Measurements from ENCODE around the gene RHO.
"Not testable (repeated sequence)": the region's sequence is repeated elsewhere in the genome, so short reads cannot be mapped to it uniquely, and the experiment has no call there.

Gene RHO

DNA sequence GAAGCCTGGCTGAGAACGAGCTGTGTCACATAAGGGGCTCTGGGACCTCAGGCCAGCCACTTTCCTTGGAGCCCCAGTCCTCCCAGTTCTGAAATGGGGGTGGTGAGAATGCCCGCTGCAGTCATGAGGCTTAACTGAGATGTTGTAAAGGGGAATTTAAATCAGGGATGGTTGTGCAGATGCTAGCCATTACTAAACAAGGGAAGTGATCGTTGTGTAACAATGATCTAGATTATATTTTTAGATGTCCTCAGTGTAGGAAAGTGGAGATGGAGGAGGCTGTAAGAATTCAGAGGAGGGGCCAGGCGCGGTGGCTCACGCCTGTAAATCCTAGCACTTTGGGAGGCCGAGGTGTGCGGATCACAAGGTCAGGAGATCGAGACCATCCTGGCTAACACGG lies 39.2 kb upstream of the RHO start:
- not testable (repeated sequence) for H3K4me3 ChIP-seq (ENCODE audit: low read depth, low read length); H3K79me2 ChIP-seq (ENCODE audit: control insufficient read depth, insufficient read depth, low read length, unreplicated experiment); H2AFZ ChIP-seq (ENCODE audit: low read length, unreplicated experiment); H3K27me3 ChIP-seq (ENCODE audit: insufficient read depth, low read length); H3K36me3 ChIP-seq (ENCODE audit: insufficient read depth, low read length); H3K27ac ChIP-seq (ENCODE audit: low read depth, low read length)
- H3K4me1 ChIP-seq (ENCODE audit: control insufficient read depth, insufficient read depth, low read length, unreplicated experiment): peaks cover 41% of the 10 kb centered on the region

- Histone ChIP-seq H3K27me3 (ENCODE audit: insufficient read depth, low read length) (no peaks in the 10 kb centered on the region), H3K27ac (ENCODE audit: low read depth, low read length) (peak overlapping the region; percentile 61; the same call in 1 of the 2 replicates), H2AFZ (ENCODE audit: low read length, unreplicated experiment) (no peak overlapping the region), H3K4me1 (ENCODE audit: control insufficient read depth, insufficient read depth, low read length, unreplicated experiment) (peaks cover 43% of the 10 kb centered on the region), H3K79me2 (ENCODE audit: control insufficient read depth, insufficient read depth, low read length, unreplicated experiment) (no peaks in the 10 kb centered on the region), H3K36me3 (ENCODE audit: insufficient read depth, low read length) (no peaks in the 10 kb centered on the region), H3K4me3 (ENCODE audit: low read depth, low read length) (no peak overlapping the region)
These were observed 38.2 kb upstream of the RHO start for GRCh38 chr3:129490273-129490675.

GRCh38 chr3:129491077-129491476 lies 37.4 kb upstream of the RHO start:
- peaks cover 40% of the 10 kb centered on the region for H3K4me1 ChIP-seq (ENCODE audit: control insufficient read depth, insufficient read depth, low read length, unreplicated experiment)
- not testable (repeated sequence) for H2AFZ ChIP-seq (ENCODE audit: low read length, unreplicated experiment)

DNA sequence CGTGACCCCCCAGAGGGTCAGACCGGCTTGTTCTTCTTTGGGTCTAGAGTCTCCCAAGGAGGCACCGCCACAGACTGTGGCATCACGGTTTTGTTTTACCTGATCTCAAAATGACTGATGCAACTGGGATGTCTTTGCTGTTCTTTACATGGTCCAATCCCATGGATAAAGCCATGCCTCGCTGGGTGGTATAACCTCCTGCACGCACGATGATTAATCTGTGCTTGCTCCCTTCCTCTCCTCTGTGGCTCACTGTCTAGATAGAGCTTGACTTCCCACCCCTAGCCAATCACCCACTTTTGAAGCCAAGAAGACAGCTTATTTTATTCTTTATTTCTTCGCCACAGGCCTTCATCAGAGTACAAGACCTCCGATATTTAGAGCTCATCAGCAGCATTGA lies 36.6 kb upstream of the RHO start:
- peaks cover 32% of the 10 kb centered on the region for H3K4me1 ChIP-seq (ENCODE audit: control insufficient read depth, insufficient read depth, low read length, unreplicated experiment)
- no peak overlapping the region for H3K4me3 ChIP-seq (ENCODE audit: low read depth, low read length)
- no peaks in the 10 kb centered on the region for H3K79me2 ChIP-seq (ENCODE audit: control insufficient read depth, insufficient read depth, low read length, unreplicated experiment)
- no peaks in the 10 kb centered on the region for H3K36me3 ChIP-seq (ENCODE audit: insufficient read depth, low read length)
- no peaks in the 10 kb centered on the region for H3K27me3 ChIP-seq (ENCODE audit: insufficient read depth, low read length)
- H2AFZ ChIP-seq (ENCODE audit: low read length, unreplicated experiment): no peak overlapping the region
- H3K27ac ChIP-seq (ENCODE audit: low read depth, low read length): no peak overlapping the region

More at GRCh38 chr3:129491077-129491476, 37.4 kb upstream of the RHO start:
- H3K79me2 ChIP-seq (ENCODE audit: control insufficient read depth, insufficient read depth, low read length, unreplicated experiment); H3K36me3 ChIP-seq (ENCODE audit: insufficient read depth, low read length); H3K27me3 ChIP-seq (ENCODE audit: insufficient read depth, low read length); H3K4me3 ChIP-seq (ENCODE audit: low read depth, low read length): not testable (repeated sequence)
- 0 out of 2 replicates have a peak overlapping the region, but pooled peaks have one; percentile 61 for H3K27ac ChIP-seq (ENCODE audit: low read depth, low read length)

- H3K79me2 ChIP-seq (ENCODE audit: control insufficient read depth, insufficient read depth, low read length, unreplicated experiment): no peaks in the 10 kb centered on the region
- H3K4me3 ChIP-seq (ENCODE audit: low read depth, low read length): no peak overlapping the region
- no peaks in the 10 kb centered on the region for H3K36me3 ChIP-seq (ENCODE audit: insufficient read depth, low read length)
- no peaks in the 10 kb centered on the region for H3K27me3 ChIP-seq (ENCODE audit: insufficient read depth, low read length)
- no peak overlapping the region for H2AFZ ChIP-seq (ENCODE audit: low read length, unreplicated experiment)
- H3K27ac ChIP-seq (ENCODE audit: low read depth, low read length): no peak overlapping the region
- peaks cover 23% of the 10 kb centered on the region for H3K4me1 ChIP-seq (ENCODE audit: control insufficient read depth, insufficient read depth, low read length, unreplicated experiment)
These were observed 35.7 kb upstream of the RHO start for GRCh38 chr3:129492691-129493090.

DNA sequence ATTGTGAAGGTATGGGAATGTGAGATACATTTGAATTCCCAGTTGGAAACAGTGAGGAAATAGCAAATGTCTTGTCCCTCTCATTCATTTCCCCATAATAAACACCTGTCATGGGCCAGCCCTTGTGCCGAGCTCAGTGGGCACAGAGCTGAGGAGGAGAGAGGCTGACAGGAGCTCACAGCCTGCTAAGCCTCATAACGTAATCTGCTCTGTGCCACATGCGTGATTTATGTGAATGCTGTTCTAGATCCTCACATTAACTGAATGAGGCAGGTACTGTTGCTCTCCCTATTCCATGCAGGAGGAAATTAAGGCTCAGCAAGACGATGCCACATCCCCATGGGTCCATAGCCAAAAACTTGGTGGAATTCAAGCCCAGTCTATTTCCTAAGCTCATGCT lies 35.2 kb upstream of the RHO start:
- peaks cover 21% of the 10 kb centered on the region for H3K4me1 ChIP-seq (ENCODE audit: control insufficient read depth, insufficient read depth, low read length, unreplicated experiment)
- H3K4me3 ChIP-seq (ENCODE audit: low read depth, low read length): no peak overlapping the region
- H3K27me3 ChIP-seq (ENCODE audit: insufficient read depth, low read length): no peaks in the 10 kb centered on the region
- no peaks in the 10 kb centered on the region for H3K79me2 ChIP-seq (ENCODE audit: control insufficient read depth, insufficient read depth, low read length, unreplicated experiment)
- no peak overlapping the region for H3K27ac ChIP-seq (ENCODE audit: low read depth, low read length)
- H3K36me3 ChIP-seq (ENCODE audit: insufficient read depth, low read length): no peaks in the 10 kb centered on the region
- H2AFZ ChIP-seq (ENCODE audit: low read length, unreplicated experiment): no peak overlapping the region

DNA sequence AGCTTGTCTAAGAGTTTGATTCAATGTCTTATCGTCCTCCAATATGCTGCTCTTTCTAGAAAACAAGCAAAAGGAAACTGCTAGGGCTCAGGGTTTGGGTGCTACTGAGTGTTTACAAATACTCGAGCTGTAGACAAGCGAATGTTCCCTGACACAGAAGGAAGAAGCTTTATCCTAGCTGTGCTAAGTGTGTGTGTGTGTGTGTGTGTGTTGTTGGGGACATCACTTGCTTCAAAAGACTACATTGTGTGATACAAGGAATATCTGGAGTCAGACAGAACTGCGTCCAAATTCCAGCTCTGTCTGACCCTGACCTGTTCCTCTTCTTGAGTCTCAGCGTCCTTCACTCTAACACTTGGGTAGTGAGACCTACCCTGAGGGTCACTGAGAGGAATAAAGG lies 33.9 kb upstream of the RHO start:
- not testable (repeated sequence) for H3K79me2 ChIP-seq (ENCODE audit: control insufficient read depth, insufficient read depth, low read length, unreplicated experiment); H3K4me3 ChIP-seq (ENCODE audit: low read depth, low read length); H3K27me3 ChIP-seq (ENCODE audit: insufficient read depth, low read length); H3K36me3 ChIP-seq (ENCODE audit: insufficient read depth, low read length)
- Histone ChIP-seq H2AFZ (ENCODE audit: low read length, unreplicated experiment) (peak overlapping the region; percentile 60), H3K4me1 (ENCODE audit: control insufficient read depth, insufficient read depth, low read length, unreplicated experiment) (peaks cover 27% of the 10 kb centered on the region), H3K27ac (ENCODE audit: low read depth, low read length) (peak overlapping the region; percentile 93)

DNA sequence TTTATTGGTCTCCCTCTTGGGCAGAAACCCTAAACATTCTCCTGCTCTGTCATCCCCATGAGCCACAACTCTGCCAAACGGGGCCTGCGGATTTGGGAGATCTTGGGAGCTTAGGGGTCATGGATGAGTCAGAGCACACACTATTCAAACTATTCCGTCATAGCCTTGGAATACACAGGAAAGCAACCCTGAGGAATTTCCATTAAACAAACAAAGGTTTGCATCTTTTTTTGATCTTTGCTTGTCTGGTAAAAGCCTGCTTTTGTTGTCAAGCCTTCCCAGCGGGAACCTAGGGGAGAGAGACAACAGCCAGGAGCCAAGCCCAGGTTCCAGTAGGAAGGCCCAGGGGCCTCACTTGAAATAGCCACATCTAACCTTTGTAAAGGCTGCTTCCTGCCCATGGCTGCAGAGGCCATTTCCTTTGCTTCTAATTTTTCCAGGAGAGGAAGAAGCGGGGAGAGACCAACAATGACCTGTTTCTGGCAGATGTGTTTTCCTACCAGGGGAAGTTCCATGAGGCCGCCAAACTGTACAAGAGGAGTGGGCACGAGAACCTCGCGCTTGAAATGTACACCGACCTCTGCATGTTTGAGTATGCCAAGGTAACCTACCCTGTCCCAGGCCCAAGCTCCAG lies 33.3 kb upstream of the RHO start:
- H3K4me1 ChIP-seq (ENCODE audit: control insufficient read depth, insufficient read depth, low read length, unreplicated experiment): peaks cover 27% of the 10 kb centered on the region
- H3K27me3 ChIP-seq (ENCODE audit: insufficient read depth, low read length); H3K4me3 ChIP-seq (ENCODE audit: low read depth, low read length); H3K36me3 ChIP-seq (ENCODE audit: insufficient read depth, low read length); H2AFZ ChIP-seq (ENCODE audit: low read length, unreplicated experiment); H3K79me2 ChIP-seq (ENCODE audit: control insufficient read depth, insufficient read depth, low read length, unreplicated experiment): not testable (repeated sequence)
- peak overlapping the region; percentile 93 for H3K27ac ChIP-seq (ENCODE audit: low read depth, low read length)

GRCh38 chr3:129497876-129498275 lies 30.6 kb upstream of the RHO start:
- not testable (repeated sequence) for H3K27ac ChIP-seq (ENCODE audit: low read depth, low read length); H3K27me3 ChIP-seq (ENCODE audit: insufficient read depth, low read length); H3K79me2 ChIP-seq (ENCODE audit: control insufficient read depth, insufficient read depth, low read length, unreplicated experiment); H3K36me3 ChIP-seq (ENCODE audit: insufficient read depth, low read length); H3K4me3 ChIP-seq (ENCODE audit: low read depth, low read length); H2AFZ ChIP-seq (ENCODE audit: low read length, unreplicated experiment)
- peaks cover 21% of the 10 kb centered on the region for H3K4me1 ChIP-seq (ENCODE audit: control insufficient read depth, insufficient read depth, low read length, unreplicated experiment)

DNA sequence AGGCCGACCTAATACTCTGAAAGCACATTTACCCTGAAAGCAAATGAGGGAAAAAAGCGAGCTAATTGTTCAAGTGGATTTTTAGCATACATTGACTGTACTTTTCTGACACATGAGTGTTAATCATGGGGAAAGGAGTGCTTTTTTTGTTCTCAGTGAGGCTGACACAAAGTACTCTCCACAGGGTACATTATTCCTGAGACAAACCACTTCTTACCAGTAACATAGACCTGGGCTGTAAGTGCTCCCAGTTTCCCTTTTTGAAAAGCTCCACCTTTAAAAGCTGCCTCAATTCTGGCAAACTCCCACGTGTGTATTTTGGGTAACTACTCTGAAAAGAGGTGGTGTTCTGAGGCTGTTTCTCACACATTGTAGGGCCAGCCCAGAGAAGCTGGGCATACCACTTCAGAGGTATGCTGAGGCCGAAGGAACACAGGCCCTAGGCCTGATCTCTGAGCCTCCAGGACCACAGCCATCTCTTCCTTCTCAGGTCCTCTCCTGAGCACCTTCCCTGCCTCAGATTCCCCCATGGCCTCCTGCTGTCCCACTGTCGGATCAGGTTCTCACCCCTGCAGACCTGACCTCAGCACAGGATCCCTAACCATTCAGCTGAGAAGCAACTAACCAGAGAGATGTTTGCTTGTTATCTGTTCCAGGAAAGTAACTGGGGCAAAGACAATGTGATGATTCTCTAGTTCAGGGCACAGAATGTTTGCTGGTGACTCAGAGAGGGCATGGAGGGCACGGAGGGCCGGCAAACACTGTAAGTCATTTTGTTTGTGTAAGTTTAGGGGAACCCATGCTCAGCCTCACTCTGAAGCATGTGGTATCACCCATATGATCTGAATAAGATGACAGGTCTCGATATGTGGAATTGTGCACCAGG lies 29.6 kb upstream of the RHO start:
- Histone ChIP-seq H3K4me1 (ENCODE audit: control insufficient read depth, insufficient read depth, low read length, unreplicated experiment) (peaks cover 21% of the 10 kb centered on the region), H3K27ac (ENCODE audit: low read depth, low read length) (peak overlapping the region; percentile 72)
- not testable (repeated sequence) for H3K27me3 ChIP-seq (ENCODE audit: insufficient read depth, low read length); H2AFZ ChIP-seq (ENCODE audit: low read length, unreplicated experiment); H3K36me3 ChIP-seq (ENCODE audit: insufficient read depth, low read length); H3K79me2 ChIP-seq (ENCODE audit: control insufficient read depth, insufficient read depth, low read length, unreplicated experiment); H3K4me3 ChIP-seq (ENCODE audit: low read depth, low read length)
